ENCODE measurements around the gene TRIM74.
"Not testable (repeated sequence)": the region's sequence is repeated elsewhere in the genome, so short reads cannot be mapped to it uniquely, and the experiment has no call there.

The TRIM74 gene

DNA sequence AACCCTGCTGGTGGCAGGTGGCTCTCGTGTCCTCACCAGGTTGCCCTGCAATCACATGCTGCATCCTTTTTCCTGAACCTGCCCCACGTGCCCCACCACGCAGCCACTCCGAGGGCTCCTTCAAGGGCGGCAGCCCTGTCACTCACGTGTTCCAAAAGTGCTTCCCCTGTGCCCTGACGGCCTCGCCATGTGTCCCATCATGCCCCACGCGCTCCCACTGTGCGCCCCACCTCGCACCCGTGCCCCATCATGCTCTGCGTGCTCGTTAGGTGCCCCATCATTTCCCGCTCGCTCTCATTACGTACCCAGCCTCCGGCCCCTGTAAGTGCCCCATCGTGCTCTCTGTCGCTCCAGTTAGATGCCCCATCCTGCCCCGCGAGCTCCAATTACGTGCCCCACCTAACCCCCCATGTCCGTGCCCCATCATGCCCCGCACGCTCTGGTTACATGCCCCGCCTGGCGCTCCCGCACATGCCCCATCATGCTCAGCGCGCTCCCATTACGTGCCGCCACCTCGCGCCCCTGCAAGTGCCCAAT is at the start of gene TRIM74:
TSS of gene TRIM74 (minus strand) at position 487 of the 537 bp plus-strand sequence. CDS start 3,309 bp downstream, outside the sequence.
- in situ Hi-C loops (cut with HindIII; ENCODE audit: low sequenced_read_pairs), result not testable (repeated sequence)

DNA sequence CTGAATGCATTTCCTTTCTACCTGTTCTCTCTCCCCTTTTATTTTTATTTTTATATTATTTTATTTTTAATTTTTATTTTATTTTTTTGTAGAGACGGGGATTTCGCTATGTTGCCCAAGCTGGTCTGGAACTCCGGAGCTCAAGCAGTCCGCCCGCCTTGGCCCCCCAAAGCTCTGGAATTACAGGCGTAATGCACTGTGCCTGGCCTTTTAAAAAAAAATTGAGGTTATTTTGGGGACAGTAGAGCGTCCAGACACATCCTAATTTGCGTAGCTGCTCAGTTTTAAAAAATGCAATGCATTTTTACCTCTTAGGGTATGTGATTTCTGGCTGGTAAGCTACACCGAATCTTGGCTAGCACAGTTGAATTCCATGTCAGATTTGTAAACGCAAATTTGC is 37.2 kb upstream of the TRIM74 start:
- in situ Hi-C loops (cut with HindIII; ENCODE audit: low sequenced_read_pairs), result not testable (repeated sequence)

DNA sequence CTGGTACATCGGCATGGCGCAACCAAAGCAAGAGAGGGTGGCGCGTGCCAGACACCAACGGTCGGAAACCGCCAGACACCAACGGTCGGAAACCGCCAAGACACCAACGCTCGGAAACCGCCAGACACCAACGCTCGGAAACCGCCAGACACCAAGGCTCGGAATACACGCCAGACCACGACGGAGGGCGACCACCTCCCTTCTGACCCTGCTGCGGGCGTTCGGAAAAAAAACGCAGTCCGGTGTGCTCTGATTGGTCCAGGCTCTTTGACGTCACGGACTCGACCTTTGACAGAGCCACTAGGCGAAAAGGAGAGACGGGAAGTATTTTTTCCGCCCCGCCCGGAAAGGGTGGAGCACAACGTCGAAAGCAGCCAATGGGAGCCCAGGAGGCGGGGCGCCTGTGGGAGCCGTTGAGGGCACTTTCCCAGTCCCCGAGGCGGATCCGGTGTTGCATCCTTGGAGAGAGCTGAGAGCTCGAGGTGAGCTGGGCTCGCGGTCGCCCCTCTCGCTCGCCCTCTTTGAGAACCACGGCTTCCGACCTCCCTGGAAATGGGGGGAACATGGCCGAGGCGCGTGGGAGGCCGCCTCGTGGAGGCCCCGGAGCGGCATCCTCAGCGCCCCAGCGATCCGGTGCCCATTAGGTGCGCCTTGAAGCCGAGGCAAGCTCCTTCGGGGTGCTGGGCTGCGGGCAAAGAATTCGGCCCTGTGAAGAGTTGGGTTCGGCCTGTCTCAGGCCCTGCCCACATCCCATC is 36.6 kb upstream of the TRIM74 start:
- in situ Hi-C loops (cut with HindIII; ENCODE audit: low sequenced_read_pairs), result not testable (repeated sequence)

DNA sequence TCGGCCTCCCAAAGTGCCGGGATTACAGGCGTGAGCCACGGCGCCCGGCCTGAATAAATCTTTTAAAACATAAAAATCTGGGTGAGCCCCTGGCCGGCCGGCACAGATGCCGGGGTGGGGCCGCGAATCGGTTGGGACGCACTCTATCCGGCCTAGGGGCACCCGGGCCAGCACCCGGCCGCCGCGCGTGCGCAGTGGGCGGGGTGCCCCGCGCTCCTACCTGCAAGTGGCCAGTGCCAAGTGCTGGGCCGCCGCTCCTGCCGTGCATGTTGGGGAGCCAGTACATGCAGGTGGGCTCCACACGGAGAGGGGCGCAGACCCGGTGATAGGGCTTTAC is 36.1 kb upstream of the TRIM74 start:
- in situ Hi-C loops (cut with HindIII; ENCODE audit: low sequenced_read_pairs), result not testable (repeated sequence)

DNA sequence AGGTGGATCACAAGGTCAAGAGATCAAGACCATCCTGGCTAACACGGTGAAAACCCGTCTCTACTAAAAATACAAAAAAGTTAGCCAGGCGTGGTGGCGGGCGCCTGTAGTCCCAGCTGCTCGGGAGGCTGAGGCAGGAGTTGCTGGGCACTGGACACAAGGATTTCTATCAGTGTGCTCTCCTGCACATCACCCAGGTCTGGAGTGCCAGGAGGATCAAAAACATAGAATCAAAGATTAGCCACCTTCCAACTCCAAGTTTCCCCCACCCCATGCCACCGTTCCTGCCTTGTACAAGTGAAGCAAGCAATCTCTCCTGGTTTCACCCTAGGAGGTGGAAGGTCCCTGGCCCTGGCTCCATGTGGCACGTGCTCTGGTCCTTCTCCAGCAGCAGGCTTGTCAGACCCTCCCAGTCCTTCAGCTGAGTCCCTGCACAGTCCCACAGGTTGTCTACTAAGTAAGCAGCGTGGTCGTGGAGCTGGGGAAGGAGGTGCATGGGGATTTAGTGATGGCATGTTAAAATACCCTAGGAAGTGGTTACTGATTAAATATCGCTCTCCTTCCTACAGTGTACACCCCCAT is 28.7 kb upstream of the TRIM74 start:
- in situ Hi-C loops (cut with HindIII; ENCODE audit: low sequenced_read_pairs), result not testable (repeated sequence)

DNA sequence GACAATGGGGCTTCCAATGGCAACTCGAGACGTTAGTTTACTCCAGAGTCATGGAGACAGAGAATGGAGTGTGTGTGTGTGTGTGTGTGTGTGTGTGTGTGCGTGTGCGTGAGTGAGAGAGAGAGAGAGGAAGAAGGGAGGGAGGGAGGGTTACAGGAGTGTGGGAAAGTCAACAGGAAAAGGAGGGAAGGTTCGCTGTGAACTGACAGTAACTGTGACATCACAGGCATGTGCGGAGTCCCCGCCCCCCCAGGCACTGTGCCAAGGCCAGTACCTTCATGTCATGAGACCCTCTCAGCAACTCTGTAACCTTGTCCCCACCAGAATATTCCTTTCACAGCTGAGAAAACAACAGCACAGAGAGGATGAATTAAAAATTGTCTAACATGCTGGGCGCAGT is 28.2 kb upstream of the TRIM74 start:
- in situ Hi-C loops (cut with HindIII; ENCODE audit: low sequenced_read_pairs), result not testable (repeated sequence)

DNA sequence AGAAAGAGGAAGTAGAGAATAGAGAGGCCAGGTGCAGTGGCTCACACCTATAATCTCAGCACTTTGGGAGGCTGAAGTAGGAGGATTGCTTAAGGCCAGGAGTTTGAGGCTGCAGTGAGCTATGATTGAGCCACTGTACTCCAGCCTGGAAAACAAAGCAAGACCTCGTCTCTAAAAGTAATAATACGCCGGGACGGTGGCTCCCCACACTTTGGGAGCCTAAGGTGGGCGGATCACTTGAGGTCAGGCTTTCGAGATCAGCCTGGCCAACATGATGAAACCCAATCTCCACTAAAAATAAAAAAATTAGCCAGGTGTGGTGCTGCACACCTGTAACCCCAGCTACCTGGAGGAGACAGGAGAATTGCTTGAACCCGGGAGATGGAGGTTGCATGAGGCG is 26.2 kb upstream of the TRIM74 start:
- in situ Hi-C loops (cut with HindIII; ENCODE audit: low sequenced_read_pairs), result not testable (repeated sequence)

DNA sequence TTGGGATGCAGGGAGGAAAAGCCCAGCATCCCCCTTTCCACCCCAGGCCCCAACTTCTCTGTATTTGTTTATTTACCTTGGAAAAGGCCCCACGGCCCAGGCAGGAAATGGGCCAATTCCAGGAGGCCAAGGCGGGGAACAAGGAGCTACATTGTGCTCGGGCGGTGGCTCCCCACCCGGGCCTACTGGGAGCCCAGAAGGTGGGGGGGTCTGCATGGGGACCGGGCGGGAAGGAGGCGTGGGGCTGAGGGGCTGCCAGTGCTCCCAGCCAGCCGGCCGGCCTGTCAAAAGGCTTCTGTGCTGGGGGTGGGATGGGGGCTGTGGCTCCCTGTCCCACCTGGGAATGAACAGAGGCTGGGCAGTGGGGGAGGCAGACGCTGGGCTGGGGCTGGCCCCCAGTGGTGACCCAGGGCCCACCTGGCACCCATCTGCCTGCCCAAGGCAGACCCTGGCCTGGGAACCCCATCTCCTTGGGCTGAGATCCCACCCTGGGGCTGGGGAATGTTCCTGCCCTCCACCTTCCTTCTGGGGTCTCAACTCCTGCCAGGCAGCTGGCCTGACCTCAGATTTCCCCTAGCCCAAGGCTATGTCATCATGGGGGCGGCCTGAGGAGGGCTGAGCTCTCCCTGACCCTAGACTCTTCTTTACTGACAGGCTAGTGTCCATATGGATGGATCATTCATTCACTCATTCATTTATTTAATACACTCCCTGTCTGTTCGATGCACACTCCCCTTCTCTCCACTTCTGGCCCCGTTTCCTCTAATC is 21.1 kb upstream of the TRIM74 start:
- in situ Hi-C loops (cut with HindIII; ENCODE audit: low sequenced_read_pairs), result not testable (repeated sequence)

DNA sequence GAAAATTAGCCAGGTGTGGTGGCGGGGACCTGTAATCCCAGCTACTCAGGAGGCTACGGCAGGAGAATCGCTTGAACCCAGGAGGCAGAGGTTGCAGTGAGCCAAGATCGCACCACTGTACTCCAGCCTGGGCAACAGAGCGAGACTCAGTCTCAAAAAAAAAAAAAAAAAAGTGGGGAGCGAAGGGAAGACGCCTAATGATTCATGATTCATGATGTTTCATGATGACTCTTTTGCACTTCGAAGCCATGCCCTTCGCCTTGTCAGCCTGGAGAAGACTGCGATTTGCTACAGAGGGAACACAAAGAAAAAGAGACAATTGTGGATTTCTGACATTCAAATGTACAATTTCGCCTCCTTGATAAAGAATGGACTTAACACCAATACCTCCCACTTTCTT is 12.8 kb upstream of the TRIM74 start:
- in situ Hi-C loops (cut with HindIII; ENCODE audit: low sequenced_read_pairs), result not testable (repeated sequence)

DNA sequence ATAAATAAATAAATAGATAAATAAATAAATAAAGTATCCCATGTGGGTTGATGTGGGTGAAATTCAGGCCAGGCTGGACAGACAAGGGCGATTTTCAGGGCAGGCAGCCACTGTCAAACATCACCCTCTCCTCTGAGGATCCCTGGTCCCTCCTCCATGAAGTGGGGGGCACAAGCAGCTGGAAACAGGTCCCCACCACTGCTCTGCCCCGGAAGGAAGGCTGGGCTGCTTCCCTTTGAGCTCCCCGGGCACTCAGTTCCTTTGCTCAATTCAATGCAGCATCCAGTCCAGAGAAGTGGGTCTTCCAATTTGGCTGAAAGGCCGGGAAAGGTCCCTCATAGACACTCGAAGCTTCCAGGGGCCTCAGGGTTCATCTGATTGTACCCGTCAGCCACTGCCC is 11.1 kb upstream of the TRIM74 start:
- in situ Hi-C loops (cut with HindIII; ENCODE audit: low sequenced_read_pairs), result not testable (repeated sequence)

DNA sequence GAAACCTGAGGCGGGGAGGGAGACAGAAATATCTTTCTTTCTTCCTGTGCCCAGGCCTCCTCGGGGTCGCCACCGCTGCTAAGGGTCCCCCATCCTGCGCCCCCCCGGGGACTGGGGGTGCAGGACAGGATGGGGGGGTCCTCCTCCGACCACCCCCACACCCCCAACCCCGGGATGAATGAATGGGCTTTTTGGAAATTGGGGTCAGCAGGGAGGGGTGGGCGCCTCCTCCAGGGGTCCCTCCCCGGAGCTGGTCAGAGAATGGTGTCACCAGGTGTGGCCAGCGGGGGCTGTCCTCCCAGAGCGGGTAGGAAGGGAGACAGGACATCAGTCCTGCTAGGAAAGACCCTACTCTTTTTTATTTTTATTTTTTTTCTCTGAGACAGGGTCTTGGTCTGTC is 7.2 kb upstream of the TRIM74 start:
- in situ Hi-C loops (cut with HindIII; ENCODE audit: low sequenced_read_pairs), result not testable (repeated sequence)

DNA sequence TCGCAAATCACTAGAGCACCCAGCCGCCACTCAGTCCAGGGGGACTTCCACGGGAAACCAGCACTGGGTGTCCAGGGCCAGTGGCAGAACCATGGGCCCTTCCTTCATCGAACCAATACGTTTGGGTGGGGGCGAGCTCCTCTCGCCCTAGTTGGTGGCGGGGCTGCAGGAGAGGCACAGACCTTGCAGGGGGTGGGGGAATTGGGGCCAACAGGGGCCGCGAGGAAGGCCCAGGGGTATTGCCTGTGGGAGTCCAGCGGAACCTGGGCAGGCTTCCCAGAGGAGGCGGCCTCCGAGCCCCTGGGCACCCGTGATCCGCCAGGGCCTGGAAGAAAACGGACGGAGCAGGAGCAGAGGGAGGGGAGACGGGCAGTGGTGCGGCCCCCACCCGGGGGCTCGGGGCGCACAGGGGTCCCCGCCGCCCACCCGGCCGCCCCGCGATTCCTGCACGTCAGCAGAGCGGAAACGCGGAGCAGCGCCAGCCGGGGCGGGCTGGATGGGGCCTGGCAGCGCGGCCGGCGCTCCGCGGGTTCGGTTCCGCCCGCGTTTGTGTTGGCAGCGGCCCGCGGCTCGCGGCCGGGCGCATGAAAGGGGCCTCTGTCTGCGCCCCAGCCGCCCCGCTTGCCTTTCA is 6.5 kb upstream of the TRIM74 start:
- in situ Hi-C loops (cut with HindIII; ENCODE audit: low sequenced_read_pairs), result not testable (repeated sequence)

DNA sequence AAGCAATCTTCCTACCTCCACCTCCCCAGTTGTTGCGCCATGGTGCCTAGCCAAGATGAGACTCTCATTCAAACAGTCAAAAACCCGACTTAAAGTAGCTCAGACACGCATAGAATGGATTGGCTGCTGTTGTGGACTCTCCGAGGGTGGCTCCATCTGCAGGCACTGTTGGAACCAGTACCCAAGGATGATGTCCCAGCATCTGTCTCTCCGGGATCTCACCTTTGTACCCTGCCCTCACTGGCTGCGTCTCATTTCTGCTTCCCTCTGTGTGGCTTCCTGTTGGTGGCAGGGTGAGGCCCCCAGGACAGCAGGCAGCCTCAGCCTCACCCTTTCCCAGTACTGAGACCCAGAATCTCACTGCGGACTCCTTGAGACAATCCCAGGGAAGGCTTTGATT is 5.5 kb upstream of the TRIM74 start:
- in situ Hi-C loops (cut with HindIII; ENCODE audit: low sequenced_read_pairs), result not testable (repeated sequence)

DNA sequence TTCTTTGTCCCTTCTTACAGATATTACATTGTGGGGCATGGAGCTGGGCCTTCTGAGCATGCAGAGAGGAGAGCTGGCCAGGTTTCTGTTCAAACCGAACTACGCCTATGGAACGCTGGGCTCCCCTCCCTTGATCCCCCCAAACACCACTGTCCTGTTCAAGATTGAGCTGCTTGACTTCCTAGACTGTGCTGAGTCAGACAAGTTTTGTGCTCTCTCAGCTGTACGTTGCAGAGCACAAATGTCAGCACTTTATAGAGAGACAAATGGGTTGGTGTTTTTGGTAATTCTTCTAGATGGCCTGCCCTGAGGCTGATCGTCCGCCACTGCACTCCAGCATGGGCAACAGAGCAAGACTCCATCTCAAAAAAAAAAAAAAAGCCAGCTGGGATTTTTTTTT is 2.2 kb upstream of the TRIM74 start:
- in situ Hi-C loops (cut with HindIII; ENCODE audit: low sequenced_read_pairs), result not testable (repeated sequence)

DNA sequence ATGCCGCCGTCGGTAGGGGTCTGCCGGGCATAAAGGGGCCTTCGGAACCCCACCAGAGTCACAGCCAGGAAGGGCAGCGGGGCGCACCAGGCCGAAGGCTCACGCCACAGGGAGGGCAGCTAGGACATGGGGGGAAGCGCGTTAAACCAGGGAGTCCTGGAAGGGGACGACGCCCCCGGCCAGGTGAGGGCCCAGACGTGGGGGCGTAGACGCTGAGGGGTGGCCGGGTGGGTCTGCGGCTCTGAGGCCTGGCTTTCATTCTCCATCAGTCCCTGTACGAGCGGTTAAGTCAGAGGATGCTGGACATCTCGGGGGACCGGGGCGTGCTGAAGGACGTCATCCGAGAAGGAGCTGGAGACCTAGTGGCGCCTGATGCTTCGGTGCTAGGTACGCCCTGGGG is 422 bp upstream of the TRIM74 start:
- in situ Hi-C loops (cut with HindIII; ENCODE audit: low sequenced_read_pairs), result not testable (repeated sequence)

DNA sequence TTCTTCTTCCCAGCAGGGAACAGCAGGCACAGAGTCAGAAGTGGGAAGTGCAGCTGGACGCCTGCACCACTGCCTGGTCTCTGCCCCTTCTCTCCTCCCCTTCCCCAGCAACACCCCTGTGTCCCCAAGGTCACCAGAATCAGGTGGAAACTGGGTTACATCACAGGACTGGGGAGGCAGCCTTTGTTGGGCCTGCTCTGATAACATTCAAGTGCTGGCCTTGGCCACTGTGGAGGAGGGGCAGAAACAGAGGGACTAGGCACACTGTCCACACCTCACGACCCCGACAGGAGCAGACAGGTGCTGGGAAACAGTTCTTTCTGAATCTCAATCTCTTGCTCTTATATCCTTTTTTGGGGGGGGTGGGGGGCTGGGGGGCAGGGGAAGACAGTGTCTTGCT is 2.4 kb downstream of the TRIM74 start:
- in situ Hi-C loops (cut with HindIII; ENCODE audit: low sequenced_read_pairs), result not testable (repeated sequence)

DNA sequence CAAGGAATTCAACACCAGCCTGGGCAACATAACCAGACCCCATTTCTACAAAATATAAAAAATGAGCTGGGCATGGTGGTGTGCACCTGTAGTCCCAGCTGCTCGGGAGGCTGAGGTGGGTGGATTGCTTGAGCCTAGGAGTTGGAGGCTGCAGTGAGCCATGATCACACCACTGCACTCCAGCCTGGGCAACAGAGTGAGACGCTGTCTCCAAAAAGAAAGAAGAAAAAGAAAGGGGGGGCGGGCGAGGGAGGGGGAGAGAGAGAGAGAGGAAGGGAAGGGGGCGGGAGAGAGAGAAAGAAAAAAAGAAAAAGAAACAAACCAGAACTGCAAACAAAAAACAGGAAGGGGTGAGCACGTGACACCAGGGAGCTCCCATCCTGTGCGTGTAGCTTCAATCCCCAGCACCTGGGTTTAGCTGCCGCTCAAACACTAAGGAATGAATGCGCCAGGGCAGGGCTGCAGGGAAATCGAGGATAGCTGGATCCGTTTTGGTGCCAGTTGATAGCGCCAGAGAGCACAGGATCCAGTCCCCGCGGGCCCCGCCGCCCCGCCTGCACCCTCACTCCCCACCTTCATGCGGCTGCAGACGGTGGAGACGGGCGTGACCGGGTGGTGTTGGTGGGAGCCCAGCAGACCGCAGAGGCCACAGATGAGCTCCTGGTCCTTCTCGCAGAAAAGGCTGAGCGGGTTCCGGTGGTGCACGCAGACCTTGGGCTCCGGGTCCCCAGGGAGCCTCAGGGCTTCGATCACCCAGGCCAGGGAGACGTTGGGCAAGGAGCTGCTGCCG is 3.9 kb downstream of the TRIM74 start:
- in situ Hi-C loops (cut with HindIII; ENCODE audit: low sequenced_read_pairs), result not testable (repeated sequence)

DNA sequence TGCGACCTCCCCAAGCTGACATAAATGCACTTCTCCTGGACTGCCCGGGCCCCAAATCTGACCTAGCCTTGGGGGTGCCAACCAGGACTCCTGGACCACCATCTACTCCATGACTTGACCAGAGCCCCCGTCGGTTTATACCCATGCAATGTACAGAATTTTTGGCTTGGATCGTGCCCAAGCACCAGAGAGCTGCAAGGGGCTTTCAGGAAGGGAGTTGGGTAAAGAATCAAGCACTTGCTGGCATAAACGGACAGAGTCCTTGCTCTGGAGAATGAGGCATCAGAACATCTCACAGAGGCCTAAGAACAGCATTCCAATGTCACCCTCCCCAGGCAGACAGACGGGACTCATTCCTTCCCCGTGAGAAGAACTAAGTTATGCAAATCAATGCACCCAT is 6.2 kb downstream of the TRIM74 start:
- in situ Hi-C loops (cut with HindIII; ENCODE audit: low sequenced_read_pairs), result not testable (repeated sequence)

DNA sequence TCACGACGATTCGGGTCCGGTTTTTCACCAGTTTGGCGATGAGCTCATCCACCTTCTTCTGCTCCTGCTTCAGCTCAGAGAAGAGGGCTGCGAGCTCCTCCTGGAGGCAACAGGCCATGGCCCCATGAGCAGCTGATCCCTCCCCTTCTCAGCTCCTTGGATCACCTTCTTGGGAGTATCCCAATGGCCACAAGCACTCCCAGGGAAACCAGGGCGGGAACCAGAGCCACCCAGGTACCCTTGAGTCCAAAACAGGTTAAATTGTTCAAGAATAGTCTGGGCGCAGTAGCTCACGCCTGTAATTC is 8.0 kb downstream of the TRIM74 start:
- in situ Hi-C loops (cut with HindIII; ENCODE audit: low sequenced_read_pairs), result not testable (repeated sequence)

DNA sequence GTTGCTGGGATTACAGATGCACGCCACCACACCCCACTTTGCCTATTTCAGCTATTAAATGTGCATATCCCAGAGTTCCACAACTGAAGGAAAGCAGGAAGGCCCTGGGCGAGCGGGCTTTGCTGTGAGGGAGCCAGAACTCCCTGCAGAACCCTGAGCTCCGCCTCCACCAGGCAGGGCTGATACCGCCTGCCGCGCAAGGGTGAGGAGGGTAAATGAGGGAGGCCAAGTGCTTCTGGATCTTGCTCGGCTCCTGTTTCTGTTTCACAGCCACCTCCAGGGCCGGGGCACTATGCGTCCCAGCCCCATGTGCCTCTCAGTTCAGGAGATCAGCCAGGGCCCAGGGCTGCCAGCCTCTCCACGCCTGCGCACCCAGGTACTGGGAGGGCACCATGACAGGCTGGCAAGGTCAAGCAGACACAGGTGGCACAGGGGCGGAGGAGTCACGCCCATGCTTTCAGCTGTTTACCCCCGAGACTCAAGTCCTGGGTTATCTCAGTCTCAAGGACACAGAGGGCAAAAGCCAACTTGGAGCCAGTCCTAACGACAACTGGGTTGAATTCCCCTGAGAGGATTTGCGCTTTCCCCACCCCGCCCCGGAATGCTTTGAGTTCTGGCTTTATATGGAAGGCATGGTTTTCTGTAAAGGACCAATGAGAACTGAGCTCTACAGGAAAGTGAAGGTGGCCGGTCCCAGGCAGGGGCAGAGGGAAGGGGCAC is 8.5 kb downstream of the TRIM74 start:
- in situ Hi-C loops (cut with HindIII; ENCODE audit: low sequenced_read_pairs), result not testable (repeated sequence)
